ENCODE results near the gene VWC2L.

The VWC2L gene

DNA sequence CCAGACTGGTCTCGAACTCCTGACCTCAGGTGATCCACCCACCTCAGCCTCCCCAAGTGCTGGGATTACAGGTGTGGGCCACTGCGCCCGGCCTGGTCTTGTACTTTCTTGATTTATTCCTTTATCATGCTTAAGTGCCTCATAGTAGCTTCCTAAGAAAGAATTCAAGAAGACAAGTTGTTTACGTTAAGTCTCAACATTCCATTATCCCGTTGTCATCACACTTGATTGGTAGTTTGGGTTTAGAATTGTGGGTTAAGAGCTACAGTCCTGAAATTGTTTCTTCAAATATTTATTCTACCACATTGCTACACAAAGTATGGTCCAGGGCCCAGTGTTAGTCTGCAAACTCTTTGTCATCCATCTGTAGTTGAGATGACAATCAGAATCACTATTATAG lies 194.0 kb downstream of the VWC2L start:
- DNase-seq = no peak

DNA sequence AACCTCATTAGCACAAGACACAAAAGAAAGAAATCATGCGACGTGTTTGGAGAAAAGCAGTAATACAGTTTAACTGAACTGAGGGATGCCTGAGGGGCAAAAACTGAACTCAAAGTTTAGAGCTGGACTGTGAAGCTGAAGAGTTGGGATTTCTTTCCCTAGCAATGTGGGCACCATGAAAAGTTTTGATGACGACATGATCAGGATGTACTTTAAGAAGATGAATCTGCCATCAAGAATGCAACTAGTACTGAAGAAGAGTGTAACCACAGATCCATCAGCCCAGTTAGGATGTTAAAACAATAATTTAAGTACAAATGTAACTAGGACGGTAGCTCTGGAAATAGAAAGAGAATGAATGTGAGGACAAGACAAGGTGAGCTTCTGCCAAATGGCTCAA lies 196.2 kb downstream of the VWC2L start:
- no peak for DNase-seq

DNA sequence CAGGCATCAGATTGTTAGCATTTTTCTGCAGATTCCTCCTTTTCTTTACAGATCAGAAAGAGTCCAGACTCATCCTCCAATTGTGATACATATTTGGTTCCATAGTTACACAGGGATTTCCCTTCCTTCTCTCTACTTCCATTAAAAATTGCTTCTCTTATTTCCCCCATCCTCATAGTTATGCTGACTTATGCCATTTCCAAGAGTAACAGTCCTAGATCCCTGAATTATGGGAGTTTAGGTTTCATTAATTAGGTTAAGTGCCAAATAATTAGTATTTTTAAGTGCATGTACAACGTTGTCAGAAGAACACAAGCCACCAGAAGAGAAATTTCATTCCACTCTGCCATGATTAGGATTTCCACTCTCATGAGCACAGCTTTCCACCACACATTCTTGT lies 200.2 kb downstream of the VWC2L start:
- DNase-seq = no peak

DNA sequence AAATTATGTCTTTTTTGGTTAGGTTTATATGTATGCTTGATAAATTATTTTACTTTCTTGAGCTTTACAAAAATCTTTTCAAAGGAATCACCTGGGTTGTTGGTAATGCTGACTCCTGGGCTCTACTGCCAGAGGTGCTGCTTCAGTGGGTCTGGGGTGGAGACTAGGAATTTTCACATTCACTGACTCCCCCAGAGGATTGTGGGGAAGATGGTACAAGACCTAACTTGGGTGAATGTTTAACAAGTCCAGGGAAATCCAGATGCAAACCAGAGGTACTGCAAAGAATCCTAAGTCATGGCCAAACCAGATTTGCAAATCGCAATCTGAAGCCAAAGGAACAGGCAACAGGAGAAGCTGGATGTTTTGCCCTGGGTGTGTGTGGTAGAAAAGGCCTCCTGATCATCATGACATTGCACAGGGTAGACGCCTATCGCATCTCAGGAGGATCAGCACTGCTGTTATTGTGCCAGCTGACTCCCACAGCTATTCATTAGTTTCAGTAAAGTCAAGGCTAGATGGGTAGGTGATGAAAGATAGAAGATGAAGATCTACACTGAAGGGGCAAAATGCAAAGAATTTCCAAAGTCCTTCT lies 213.4 kb downstream of the VWC2L start:
- DNase-seq = no peak

DNA sequence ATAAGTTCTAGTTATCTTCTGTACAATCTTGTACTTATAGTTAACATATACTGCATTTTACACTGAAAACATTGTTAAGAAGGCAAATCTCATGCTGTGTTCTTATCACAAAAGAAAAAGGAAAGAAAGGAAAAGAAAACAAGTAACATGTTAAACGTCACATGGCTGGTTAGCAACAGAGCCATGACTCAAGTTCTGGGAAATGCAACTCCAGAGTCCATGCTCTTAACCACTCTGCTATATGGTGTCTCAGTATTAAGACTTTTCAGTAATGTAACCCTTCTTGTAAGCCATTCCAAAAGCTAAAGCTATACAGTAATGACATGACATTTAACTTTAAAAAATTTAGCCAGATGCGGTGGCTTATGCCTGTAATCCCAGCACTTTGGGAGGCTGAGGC lies 217.2 kb downstream of the VWC2L start:
- no peak for DNase-seq

All from stimulated activated CD4-positive, alpha-beta T cell treated with anti-CD3 and anti-CD28 coated beads, Interleukin-4, amount 100 ng/mL, for 1 hour (primary cell).